HepG2 (cell line): Measurements from ENCODE around the gene AMZ2. TPM values are rescaled to one million over a fixed set of nuclear protein-coding genes. Genes with fewer than 3 reads are reported as not detected.

Source experiments
- ATAC-seq: fragments of 200-7000 bp; cut with Tn5 transposase; 3 replicates; pipeline ENCODE4 v1.9.1; 2020; ENCODE audit warnings: mild to moderate bottlenecking, moderate library complexity
- BruUV-seq: library from RNA; stranded (reverse); fragments of 400-500 nt; replicated peaks from 2 replicates; lab custom pipeline; 2021; lab: Mats Ljungman, UMichigan
- CTCF ChIA-PET: fragments of 300-600 bp; formaldehyde crosslinking; extraction: SDS; loops from one replicate; lab custom pipeline; 2021; ENCODE audit warnings: low total read pairs, inconsistent platforms, low intra/inter-chr PET ratio; lab: Yijun Ruan, JAX
- POLR2A ChIA-PET: fragments of 350-600 bp; sonication (Branson Sonifier 250); formaldehyde crosslinking; loops from one replicate; lab custom pipeline; 2020; ENCODE audit warnings: antibody characterized with exemption, inconsistent platforms; lab: Yijun Ruan, JAX
- DNase-seq: peaks from one replicate; pipeline ENCODE4 v3.0.0-alpha.2; 2015; ENCODE audit warnings: low spot score
- FAIRE-seq: peaks from 3 replicates; lab custom pipeline; 2011; peaks lifted over from hg19 to GRCh38; lab: Jason Lieb, UNC
- H2AFZ ChIP-seq: one replicate; pipeline ENCODE4 v1.6.1; 2011; ENCODE audit warnings: low read length, inconsistent platforms
- H3K27ac ChIP-seq: fragments of 300-600 bp; 3 replicates; pipeline ENCODE4 v1.8.0; 2011; ENCODE audit warnings: mixed run types, mild to moderate bottlenecking, mixed read lengths, low read length, inconsistent platforms; ENCODE audit not compliant: insufficient read depth; ENCODE audit errors: extremely low read length
- H3K27me3 ChIP-seq, 2 experiments: fragments of 200-600 bp in 1 of 2; 2 replicates in 1 of 2; 3 replicates in 1 of 2; pipeline versions ENCODE4 v1.6.0 to v1.8.0; 2011; ENCODE audit warnings: low read length in 2 of 2, mild to moderate bottlenecking in 2 of 2, moderate library complexity in 2 of 2, inconsistent platforms in 1 of 2; ENCODE audit not compliant: insufficient read depth in 2 of 2, control insufficient read depth in 1 of 2
- H3K36me3 ChIP-seq, 2 experiments: fragments of 200-600 bp in 1 of 2; replicated peaks in 1 of 2; 2 replicates in 1 of 2; 3 replicates in 1 of 2; pipeline versions ENCODE4 v1.5.1 to v1.8.0; 2011; ENCODE audit warnings: low read length in 2 of 2, inconsistent platforms in 1 of 2; ENCODE audit not compliant: insufficient read depth in 2 of 2, control insufficient read depth in 1 of 2
- H3K4me1 ChIP-seq: 2 replicates; pipeline ENCODE4 v1.5.1; 2012; ENCODE audit warnings: low read length, inconsistent platforms; ENCODE audit not compliant: insufficient read depth
- H3K4me2 ChIP-seq: 2 replicates; pipeline ENCODE4 v1.6.0; 2011; ENCODE audit warnings: low read depth, low read length, inconsistent platforms
- H3K4me3 ChIP-seq, 3 experiments: fragments of 200-600 bp in 1 of 3; sonication (generic), shearing (Covaris generic) in 1 of 3; replicated peaks in 1 of 3; 2 replicates each; pipeline ENCODE4 v1.5.1; 2011 to 2016; ENCODE audit warnings: low read length in 3 of 3, inconsistent platforms in 2 of 3, low read depth in 2 of 3, mild to moderate bottlenecking in 2 of 3, control low read depth in 1 of 3, mixed read lengths in 1 of 3; ENCODE audit not compliant: insufficient read depth in 1 of 3
- H3K79me2 ChIP-seq: one replicate; pipeline ENCODE4 v1.6.1; 2011; ENCODE audit warnings: low read length, inconsistent platforms; ENCODE audit not compliant: insufficient read depth
- H3K9ac ChIP-seq: 2 replicates; pipeline ENCODE4 v1.6.0; 2011; ENCODE audit warnings: mild to moderate bottlenecking, low read depth, low read length, inconsistent platforms; ENCODE audit not compliant: insufficient read depth
- H3K9me3 ChIP-seq: 2 replicates; pipeline ENCODE4 v1.5.1; 2012; ENCODE audit warnings: mild to moderate bottlenecking, low read length
- H4K20me1 ChIP-seq: 2 replicates; pipeline ENCODE4 v1.6.0; 2011; ENCODE audit warnings: inconsistent platforms, mild to moderate bottlenecking, low read length, moderate library complexity; ENCODE audit not compliant: insufficient read depth
- ADNP ChIP-seq: sonication (generic); formaldehyde crosslinking; IDR thresholded peaks from 2 replicates; pipeline ENCODE4 v1.4.0; 2020; ENCODE audit warnings: missing genetic modification reagents
- ASH2L ChIP-seq: fragments of 300-600, 200-600 bp; sonication (generic); IDR thresholded peaks from 2 replicates; pipeline ENCODE4 v1.7.0; 2017; ENCODE audit warnings: low read depth, mild to moderate bottlenecking, moderate library complexity, mixed read lengths, low read length; ENCODE audit not compliant: insufficient read length
- CHD4 ChIP-seq: fragments of 200-600 bp; sonication (generic); IDR thresholded peaks from 2 replicates; pipeline ENCODE4 v1.7.0; 2017; ENCODE audit warnings: mild to moderate bottlenecking, low read length, borderline replicate concordance
- FOXK1 ChIP-seq: sonication (generic); formaldehyde crosslinking; IDR thresholded peaks from 2 replicates; pipeline ENCODE4 v1.4.0; 2020; ENCODE audit warnings: low read depth, missing genetic modification reagents, borderline replicate concordance
- HDAC2 ChIP-seq: sonication (generic); formaldehyde crosslinking; IDR thresholded peaks from 2 replicates; pipeline ENCODE4 v1.4.0; 2020; ENCODE audit warnings: missing genetic modification reagents
- KDM1A ChIP-seq: IDR thresholded peaks from 2 replicates; pipeline ENCODE4 v1.6.1; 2016; ENCODE audit warnings: missing compliant biosample characterization
- RCOR2 ChIP-seq: IDR thresholded peaks from 2 replicates; pipeline ENCODE4 v1.6.1; 2016; ENCODE audit warnings: missing biosample characterization, missing genetic modification reagents
- TBX3 ChIP-seq: fragments of 450-650 bp; IDR thresholded peaks from 2 replicates; pipeline ENCODE4 v1.6.1; 2017; ENCODE audit warnings: antibody characterized with exemption, mild to moderate bottlenecking, inconsistent platforms, borderline replicate concordance
- ZEB1 ChIP-seq: IDR thresholded peaks from 2 replicates; pipeline ENCODE4 v1.6.1; 2012; ENCODE audit warnings: mild to moderate bottlenecking, low read depth, inconsistent platforms; ENCODE audit not compliant: insufficient replicate concordance
- ZMYM3 ChIP-seq: sonication (generic); formaldehyde crosslinking; IDR thresholded peaks from 2 replicates; pipeline ENCODE4 v1.5.1; 2020; ENCODE audit warnings: mild to moderate bottlenecking, missing genetic modification reagents
- ZNF335 ChIP-seq: sonication (generic); formaldehyde crosslinking; IDR thresholded peaks from 2 replicates; pipeline ENCODE4 v1.4.0; 2020; ENCODE audit warnings: missing genetic modification reagents
- ZNF629 ChIP-seq: sonication (generic); formaldehyde crosslinking; conservative IDR thresholded peaks from 2 replicates; pipeline ENCODE4 v1.5.0; 2020; ENCODE audit warnings: missing genetic modification reagents
- ZNF691 ChIP-seq: sonication (generic); formaldehyde crosslinking; IDR thresholded peaks from 2 replicates; pipeline ENCODE4 v1.4.0; 2020; ENCODE audit warnings: missing genetic modification reagents, low read depth, mild to moderate bottlenecking, borderline replicate concordance
- WGBS: methylation state at CpG from one replicate; pipeline ENCODE4 v1.1.6; 2017; ENCODE audit warnings: low lambda C conversion rate; 5-methylcytosine and 5-hydroxymethylcytosine counted together
- in situ Hi-C: cut with HindIII; loops from 2 replicates; pipeline ENCODE4 v1.10.0; 2017; ENCODE audit warnings: low pct_unique_long_range_greater_than_20kb; ENCODE audit not compliant: extremely low pct_ligation_motif_present
- intact Hi-C: fragments of 100-400 bp; cut with micrococcal nuclease; formaldehyde crosslinking; loops from one replicate; pipeline ENCODE4 v1.10.0; 2022; ENCODE audit not compliant: unreplicated experiment
- polyA plus RNA-seq, 8 experiments: library from polyadenylated mRNA; depleted of rRNA in 3 of 8; stranded (reverse) in 7 of 8; unstranded in 1 of 8; fragments of >200 nt; fragmentation: Illumina TruSeq in 4 of 8; extraction: Trizol in 4 of 8; gene quantifications; 2 replicates each; pipeline versions ENCODE4 v1.2.1 to v1.2.3, GENCODE V29; 2011 to 2016; ENCODE audit warnings: low read depth in 4 of 8, missing spikeins in 1 of 8, mixed read lengths in 1 of 8; ENCODE audit not compliant: insufficient read depth in 1 of 8
- total RNA-seq, 5 experiments: library from RNA; depleted of rRNA; stranded (reverse); fragments of >200 nt; fragmentation: Illumina TruSeq; extraction: Trizol; gene quantifications; 2 replicates each; pipeline ENCODE4 v1.2.3, GENCODE V29; 2016; ENCODE audit warnings: low read depth in 1 of 5

The AMZ2 gene
- total and polyA plus RNA-seq, 2 of the 13 experiments (the other 11 are each of a cell fraction or from before 2014, with no cell fraction given): 86.9 to 90.2 TPM

GRCh38 chr17:68293490-68294195 is 45.8 kb downstream of the AMZ2 start:
- no peak overlapping the region for H2AFZ ChIP-seq
- no peaks in the 10 kb centered on the region for H3K9me3 ChIP-seq
- no peaks in the 10 kb centered on the region for H4K20me1 ChIP-seq
- ChIA-PET POLR2A (interaction anchor here (1.2 to 1.6 kb wide), 4 partner anchors 9 to 105 kb away, joined by 3 to 9 read pairs (median 4); no protein-coding TSS in a partner anchor), CTCF (interaction anchor here (1.8 kb wide), 1 partner anchor 105 kb away, joined by 9 read pairs; no protein-coding TSS in a partner anchor)
- BruUV-seq: no TSS peak
- H3K4me3 ChIP-seq: peak overlapping the region in 1 of 3 experiments; percentile 74; a peak in 2 of 6 replicates
- peak; percentile 90; the same call in 1 of the 2 replicates for TF ChIP-seq CHD4
- TF ChIP-seq ADNP (CRISPR knock-in tag): peak; percentile 94
- TF ChIP-seq FOXK1 (CRISPR knock-in tag): no peak
- no peak for TF ChIP-seq TBX3
- TF ChIP-seq ZEB1: no peak
- TF ChIP-seq HDAC2: peak; percentile 46; the same call in 1 of the 2 replicates
- TF ChIP-seq ZNF629 (CRISPR knock-in tag): peak; percentile 98
- peak; percentile 95 for TF ChIP-seq KDM1A (CRISPR knock-in tag)
- TF ChIP-seq ZMYM3 (CRISPR knock-in tag): peak; percentile 77
- TF ChIP-seq ASH2L: peak; percentile 22
- peak; percentile 88 for TF ChIP-seq RCOR2 (CRISPR knock-in tag)
- TF ChIP-seq ZNF691 (CRISPR knock-in tag): peak; percentile 94
- TF ChIP-seq ZNF335: no peak
- intact Hi-C loops: loop anchor here (2.0 kb wide), 1 partner anchor 85 kb away; no protein-coding TSS in a partner anchor
- no peak for DNase-seq
- H3K79me2 ChIP-seq: peaks cover 3% of the 10 kb centered on the region
- H3K27me3 ChIP-seq: peaks cover 0 to 3% of the 10 kb centered on the region in 2 experiments; a peak in 1 of 5 replicates
- 97% methylated on average over 6 of the region's 6 CpGs for WGBS
- no peak for ATAC-seq
- no peaks in the 10 kb centered on the region for H3K36me3 ChIP-seq
- no peak overlapping the region for H3K9ac ChIP-seq
- in situ Hi-C loops: loop anchor here (5.0 to 25.0 kb wide), 2 partner anchors 84 to 469 kb away; no protein-coding TSS in a partner anchor
- no peak for FAIRE-seq
- peaks cover 63% of the 10 kb centered on the region for H3K4me1 ChIP-seq
- H3K27ac ChIP-seq: no peak overlapping the region
- H3K4me2 ChIP-seq: 0 out of 2 replicates have a peak overlapping the region, but pooled peaks have one; percentile 18
